ENCODE data around the gene ITGA3. TPM values are rescaled to one million over a fixed set of nuclear protein-coding genes. Genes with fewer than 3 reads are reported as not detected.

ITGA3 gene
- total and polyA plus RNA-seq, 2 of the 13 experiments (the other 11 are each of a cell fraction or from before 2014, with no cell fraction given): 0.48 to 0.69 TPM

DNA sequence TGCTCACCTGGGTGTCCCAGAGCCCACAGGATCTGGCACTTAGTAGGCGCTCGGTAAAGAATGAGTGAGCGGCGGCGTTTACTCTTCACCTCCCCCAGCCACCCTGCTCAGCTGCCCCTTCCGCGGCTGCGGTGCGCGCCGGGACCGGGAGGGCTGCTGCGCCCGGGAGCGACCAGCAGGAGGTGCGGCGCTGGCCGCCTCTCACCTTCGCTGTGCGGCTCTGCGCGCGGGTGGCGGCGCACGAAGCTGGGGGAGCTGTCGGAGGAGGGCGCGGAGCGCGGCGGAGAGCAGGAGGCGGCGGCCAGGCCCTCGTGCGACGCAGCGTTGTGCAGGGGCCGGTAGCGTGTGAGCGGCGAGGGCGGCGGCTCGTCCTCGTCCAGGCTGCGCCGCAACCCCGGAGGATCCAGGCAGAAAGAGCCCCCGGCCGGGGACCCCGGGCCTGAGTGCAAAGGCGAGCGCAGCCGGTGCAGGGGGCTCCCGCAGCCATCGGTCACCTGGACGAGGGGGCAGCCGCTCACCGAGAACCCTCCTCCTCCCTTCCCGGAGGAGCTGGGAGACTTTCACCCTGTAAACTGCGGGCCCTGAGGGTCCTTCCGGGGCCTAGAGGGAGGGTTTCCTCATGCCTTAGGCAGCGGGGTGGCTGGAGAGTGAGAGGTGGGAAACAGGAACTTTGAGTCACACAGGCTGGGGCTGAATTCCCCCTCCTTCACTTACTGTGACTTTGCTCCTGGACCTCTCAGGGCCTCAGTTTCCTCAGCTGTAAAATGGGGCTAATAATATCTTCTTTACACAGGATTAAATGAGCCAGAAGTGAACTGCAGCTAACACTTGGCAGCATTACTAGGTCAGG lies 61.5 kb downstream of the ITGA3 start (continued):
- no peak for TF ChIP-seq CCAR2 (optimal IDR thresholded peaks at IDR 0.05; ENCODE audit: low read depth, low read length)
- TF ChIP-seq, protein P1, sequence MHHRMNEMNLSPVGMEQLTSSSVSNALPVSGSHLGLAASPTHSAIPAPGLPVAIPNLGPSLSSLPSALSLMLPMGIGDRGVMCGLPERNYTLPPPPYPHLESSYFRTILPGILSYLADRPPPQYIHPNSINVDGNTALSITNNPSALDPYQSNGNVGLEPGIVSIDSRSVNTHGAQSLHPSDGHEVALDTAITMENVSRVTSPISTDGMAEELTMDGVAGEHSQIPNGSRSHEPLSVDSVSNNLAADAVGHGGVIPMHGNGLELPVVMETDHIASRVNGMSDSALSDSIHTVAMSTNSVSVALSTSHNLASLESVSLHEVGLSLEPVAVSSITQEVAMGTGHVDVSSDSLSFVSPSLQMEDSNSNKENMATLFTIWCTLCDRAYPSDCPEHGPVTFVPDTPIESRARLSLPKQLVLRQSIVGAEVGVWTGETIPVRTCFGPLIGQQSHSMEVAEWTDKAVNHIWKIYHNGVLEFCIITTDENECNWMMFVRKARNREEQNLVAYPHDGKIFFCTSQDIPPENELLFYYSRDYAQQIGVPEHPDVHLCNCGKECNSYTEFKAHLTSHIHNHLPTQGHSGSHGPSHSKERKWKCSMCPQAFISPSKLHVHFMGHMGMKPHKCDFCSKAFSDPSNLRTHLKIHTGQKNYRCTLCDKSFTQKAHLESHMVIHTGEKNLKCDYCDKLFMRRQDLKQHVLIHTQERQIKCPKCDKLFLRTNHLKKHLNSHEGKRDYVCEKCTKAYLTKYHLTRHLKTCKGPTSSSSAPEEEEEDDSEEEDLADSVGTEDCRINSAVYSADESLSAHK (CRISPR knock-in tag; IDR thresholded peaks at IDR 0.05; ENCODE audit: borderline replicate concordance): no peak
- TF ChIP-seq, protein P2, sequence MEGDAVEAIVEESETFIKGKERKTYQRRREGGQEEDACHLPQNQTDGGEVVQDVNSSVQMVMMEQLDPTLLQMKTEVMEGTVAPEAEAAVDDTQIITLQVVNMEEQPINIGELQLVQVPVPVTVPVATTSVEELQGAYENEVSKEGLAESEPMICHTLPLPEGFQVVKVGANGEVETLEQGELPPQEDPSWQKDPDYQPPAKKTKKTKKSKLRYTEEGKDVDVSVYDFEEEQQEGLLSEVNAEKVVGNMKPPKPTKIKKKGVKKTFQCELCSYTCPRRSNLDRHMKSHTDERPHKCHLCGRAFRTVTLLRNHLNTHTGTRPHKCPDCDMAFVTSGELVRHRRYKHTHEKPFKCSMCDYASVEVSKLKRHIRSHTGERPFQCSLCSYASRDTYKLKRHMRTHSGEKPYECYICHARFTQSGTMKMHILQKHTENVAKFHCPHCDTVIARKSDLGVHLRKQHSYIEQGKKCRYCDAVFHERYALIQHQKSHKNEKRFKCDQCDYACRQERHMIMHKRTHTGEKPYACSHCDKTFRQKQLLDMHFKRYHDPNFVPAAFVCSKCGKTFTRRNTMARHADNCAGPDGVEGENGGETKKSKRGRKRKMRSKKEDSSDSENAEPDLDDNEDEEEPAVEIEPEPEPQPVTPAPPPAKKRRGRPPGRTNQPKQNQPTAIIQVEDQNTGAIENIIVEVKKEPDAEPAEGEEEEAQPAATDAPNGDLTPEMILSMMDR (CRISPR knock-in tag; IDR thresholded peaks at IDR 0.05): peak; percentile 81
- no peak for TF ChIP-seq PHF5A (CRISPR knock-in tag; IDR thresholded peaks at IDR 0.05; ENCODE audit: low read depth, unreplicated experiment)
- TF ChIP-seq ZKSCAN1 (IDR thresholded peaks at IDR 0.05; ENCODE audit: low read length): peak; percentile 95
- TF ChIP-seq, protein P3, sequence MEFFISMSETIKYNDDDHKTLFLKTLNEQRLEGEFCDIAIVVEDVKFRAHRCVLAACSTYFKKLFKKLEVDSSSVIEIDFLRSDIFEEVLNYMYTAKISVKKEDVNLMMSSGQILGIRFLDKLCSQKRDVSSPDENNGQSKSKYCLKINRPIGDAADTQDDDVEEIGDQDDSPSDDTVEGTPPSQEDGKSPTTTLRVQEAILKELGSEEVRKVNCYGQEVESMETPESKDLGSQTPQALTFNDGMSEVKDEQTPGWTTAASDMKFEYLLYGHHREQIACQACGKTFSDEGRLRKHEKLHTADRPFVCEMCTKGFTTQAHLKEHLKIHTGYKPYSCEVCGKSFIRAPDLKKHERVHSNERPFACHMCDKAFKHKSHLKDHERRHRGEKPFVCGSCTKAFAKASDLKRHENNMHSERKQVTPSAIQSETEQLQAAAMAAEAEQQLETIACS (CRISPR knock-in tag; IDR thresholded peaks at IDR 0.05): no peak
- no peak for TF ChIP-seq HNRNPK (IDR thresholded peaks at IDR 0.05; ENCODE audit: low read depth, low read length, poor library complexity, severe bottlenecking)
- TF ChIP-seq KDM3A (CRISPR knock-in tag; IDR thresholded peaks at IDR 0.05; ENCODE audit: low read depth): no peak
- TF ChIP-seq, protein P4, sequence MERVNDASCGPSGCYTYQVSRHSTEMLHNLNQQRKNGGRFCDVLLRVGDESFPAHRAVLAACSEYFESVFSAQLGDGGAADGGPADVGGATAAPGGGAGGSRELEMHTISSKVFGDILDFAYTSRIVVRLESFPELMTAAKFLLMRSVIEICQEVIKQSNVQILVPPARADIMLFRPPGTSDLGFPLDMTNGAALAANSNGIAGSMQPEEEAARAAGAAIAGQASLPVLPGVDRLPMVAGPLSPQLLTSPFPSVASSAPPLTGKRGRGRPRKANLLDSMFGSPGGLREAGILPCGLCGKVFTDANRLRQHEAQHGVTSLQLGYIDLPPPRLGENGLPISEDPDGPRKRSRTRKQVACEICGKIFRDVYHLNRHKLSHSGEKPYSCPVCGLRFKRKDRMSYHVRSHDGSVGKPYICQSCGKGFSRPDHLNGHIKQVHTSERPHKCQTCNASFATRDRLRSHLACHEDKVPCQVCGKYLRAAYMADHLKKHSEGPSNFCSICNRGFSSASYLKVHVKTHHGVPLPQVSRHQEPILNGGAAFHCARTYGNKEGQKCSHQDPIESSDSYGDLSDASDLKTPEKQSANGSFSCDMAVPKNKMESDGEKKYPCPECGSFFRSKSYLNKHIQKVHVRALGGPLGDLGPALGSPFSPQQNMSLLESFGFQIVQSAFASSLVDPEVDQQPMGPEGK (CRISPR knock-in tag; IDR thresholded peaks at IDR 0.05): peak; percentile 77; the same call in 1 of the 2 replicates
- no peak for TF ChIP-seq SP1 (IDR thresholded peaks at IDR 0.05)
- TF ChIP-seq SP1 (CRISPR knock-in tag; IDR thresholded peaks at IDR 0.05): no peak
- TF ChIP-seq ZFP36L1 (CRISPR knock-in tag; IDR thresholded peaks at IDR 0.05): no peak
- TF ChIP-seq ZNF530 (CRISPR knock-in tag; IDR thresholded peaks at IDR 0.05; ENCODE audit: low read depth): no peak
- no peak for TF ChIP-seq HOXD1 (CRISPR knock-in tag; IDR thresholded peaks at IDR 0.05)
- TF ChIP-seq EED (CRISPR knock-in tag; IDR thresholded peaks at IDR 0.05): 0 out of 2 replicates have a peak, but pooled peaks have one; percentile 58
- no peak for TF ChIP-seq CCDC6 (CRISPR knock-in tag; IDR thresholded peaks at IDR 0.05)
- no peak for TF ChIP-seq PAX8 (CRISPR knock-in tag; IDR thresholded peaks at IDR 0.05; ENCODE audit: borderline replicate concordance)
- no peak for TF ChIP-seq ZNF282 (IDR thresholded peaks at IDR 0.05; ENCODE audit: partially characterized antibody)
- no peak for TF ChIP-seq GATA4 (IDR thresholded peaks at IDR 0.05; ENCODE audit: borderline replicate concordance, low read depth)
- peak; percentile 21; the same call in 1 of the 2 replicates for TF ChIP-seq ELF3 (CRISPR knock-in tag; IDR thresholded peaks at IDR 0.05)
- TF ChIP-seq RELA (CRISPR knock-in tag; IDR thresholded peaks at IDR 0.05): peak; percentile 58; the same call in 1 of the 2 replicates
- TF ChIP-seq, protein P5, sequence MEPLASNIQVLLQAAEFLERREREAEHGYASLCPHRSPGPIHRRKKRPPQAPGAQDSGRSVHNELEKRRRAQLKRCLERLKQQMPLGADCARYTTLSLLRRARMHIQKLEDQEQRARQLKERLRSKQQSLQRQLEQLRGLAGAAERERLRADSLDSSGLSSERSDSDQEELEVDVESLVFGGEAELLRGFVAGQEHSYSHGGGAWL (CRISPR knock-in tag; IDR thresholded peaks at IDR 0.05): 0 out of 2 replicates have a peak, but pooled peaks have one; percentile 66
